ENCODE measurements around the gene CFAP20.
"Not testable (repeated sequence)": the region's sequence is repeated elsewhere in the genome, so short reads cannot be mapped to it uniquely, and the experiment has no call there.

The CFAP20 gene

DNA sequence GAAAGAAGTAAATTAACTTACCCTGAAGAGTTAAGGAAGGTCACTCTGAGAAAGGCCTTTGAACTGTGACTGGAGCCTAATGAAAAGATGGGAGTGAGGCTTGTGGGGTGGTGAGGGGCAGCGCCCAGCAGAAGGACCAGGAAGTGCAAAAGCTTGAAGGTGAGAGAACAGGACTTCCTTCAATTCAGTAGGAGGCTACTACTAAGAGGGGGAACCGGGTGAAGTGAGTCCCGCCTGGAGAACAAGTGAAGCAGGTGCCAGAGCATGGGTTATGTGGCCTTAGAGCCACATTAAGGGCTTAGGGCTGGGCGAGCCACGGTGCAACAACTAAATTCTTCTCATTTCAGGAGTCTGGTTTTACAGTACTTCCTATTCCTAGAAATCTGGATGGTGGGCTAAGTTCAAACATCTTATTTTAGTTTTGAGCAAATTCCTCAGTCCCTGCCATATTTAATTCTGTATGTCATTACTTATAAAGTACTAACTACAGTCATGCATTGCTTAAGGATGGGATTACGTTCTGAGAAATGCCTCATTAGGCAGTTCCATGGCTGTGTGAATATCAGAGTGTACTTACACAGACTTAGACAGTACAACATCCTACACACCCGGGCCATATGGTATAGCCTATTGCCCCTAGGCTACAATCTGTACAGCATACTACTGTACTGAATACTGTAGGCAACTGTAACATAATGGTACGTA, 5.1 kb downstream of the CFAP20 start:
- no peak for DNase-seq

DNA sequence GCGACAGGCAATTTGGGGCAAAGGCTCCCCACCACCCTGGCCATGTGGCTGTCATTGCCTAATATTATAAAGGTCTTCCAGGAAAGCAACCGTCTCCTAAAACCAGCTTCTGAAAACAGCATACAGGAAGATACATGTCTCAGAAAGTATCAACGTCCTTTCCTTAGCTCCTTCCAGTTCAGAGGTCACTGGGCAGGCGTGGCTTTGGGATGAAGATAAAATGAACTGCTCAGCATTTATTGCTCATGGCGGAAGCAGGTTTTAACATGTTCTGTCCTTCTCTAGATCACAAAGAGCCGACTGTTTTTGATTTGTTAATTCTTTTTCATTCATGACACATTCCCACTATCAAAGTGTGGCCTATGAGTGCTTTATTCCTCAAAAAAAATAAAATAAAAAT, 8.0 kb downstream of the CFAP20 start:
- no peak for DNase-seq

DNA sequence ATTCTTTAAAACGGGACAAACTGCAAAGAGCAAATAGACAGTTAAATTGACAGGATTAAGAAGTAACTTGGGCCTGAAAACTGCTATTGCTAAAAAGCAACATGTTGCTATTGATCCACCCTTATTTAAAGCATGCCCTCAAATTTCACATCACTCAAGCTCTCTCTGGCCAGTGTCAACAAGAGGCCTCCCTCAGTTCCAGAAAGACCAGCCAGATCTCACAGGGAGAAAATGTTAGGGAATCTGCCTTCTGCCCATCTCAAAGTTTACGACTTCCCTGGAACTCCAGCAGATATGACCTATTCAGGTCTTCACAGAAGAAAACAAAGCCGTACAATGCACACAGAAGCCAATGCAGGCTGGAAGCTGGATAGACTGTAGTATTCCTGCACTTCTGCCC, 8.9 kb downstream of the CFAP20 start:
- no peak for DNase-seq

DNA sequence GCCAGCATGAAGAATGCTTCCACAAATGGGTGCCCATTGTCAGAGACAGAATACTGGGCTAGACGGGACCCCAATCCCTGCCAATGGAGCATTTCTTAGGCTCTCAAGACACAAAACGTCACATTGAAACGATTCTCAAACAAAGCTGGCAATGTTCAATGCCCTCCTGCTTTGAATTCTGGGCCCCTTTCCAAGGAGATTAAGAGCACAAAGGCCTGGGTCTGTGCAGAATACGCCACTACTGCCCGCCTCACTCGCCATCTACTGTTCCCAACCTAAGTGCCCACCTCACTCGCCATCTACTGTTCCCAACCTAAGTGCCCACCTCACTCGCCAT, 9.7 kb downstream of the CFAP20 start:
- DNase-seq: no peak

DNA sequence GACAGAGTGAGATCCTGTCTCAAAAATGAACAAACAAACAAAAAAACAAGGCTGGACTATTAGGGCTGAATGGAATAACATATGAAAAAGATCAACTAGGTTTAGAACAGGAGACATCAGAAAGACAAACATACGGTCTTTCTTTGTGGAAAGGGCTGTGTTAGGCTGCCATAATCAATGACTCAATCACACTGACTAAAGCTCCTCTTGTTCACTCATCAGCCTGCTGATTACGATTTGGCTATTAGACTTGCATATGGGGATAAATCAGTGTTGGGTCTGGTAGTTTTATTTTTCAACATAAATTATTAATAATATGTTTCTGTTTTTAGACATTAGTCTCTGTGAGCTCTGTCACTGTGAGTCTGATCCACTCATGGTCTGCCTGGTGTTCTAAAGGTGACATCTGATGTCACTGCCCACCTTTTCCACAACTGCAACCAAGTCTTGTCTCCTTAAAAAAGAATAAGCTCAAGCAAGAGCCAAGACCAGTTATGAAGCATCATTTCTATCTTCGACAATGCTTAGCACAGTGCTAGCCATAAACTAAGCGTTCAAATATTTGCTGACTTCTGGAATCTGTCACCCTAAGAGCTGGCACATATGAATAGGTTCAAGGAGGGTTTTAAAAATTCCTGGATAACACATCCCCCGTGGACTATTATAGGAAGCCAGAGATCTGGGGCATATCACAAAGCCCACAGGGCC, 10.2 kb downstream of the CFAP20 start:
- DNase-seq: no peak

DNA sequence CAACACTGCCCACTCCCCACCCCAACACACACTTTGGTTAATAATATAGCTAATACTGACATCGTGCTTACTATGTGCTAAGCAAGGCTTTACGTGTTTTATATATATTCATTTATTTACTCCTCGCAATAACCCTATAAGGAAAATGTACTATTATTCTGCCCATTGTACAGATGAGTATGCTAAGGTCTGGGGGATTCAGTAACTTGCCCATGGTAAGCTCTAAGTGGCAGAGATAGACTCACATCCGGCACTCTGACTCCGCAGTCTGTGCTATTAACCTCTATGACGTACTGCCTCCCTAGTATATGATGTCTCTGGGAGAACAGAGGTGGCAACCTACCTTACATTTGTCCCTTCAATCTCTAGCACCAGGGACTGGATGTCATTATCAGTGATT, 12.7 kb downstream of the CFAP20 start:
- DNase-seq: no peak

DNA sequence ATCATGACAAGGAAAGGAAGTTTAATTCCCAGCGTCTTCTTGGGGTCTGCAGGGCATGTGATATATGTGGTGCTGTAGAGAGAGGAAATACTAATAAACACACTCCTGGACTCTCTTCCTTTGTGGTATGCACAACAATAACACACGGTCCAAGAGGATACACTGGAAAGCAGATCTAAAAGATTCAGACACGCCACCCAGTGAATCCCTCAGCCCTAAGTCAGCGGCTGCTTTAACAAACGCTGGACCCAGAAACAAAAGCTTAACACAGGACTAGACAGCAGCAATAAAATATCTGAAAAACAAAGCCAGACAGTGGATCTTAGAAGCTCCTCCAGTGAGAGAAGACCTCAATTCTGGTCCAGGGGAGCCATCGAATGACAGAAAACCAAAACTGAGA, 13.1 kb downstream of the CFAP20 start:
- DNase-seq: no peak

DNA sequence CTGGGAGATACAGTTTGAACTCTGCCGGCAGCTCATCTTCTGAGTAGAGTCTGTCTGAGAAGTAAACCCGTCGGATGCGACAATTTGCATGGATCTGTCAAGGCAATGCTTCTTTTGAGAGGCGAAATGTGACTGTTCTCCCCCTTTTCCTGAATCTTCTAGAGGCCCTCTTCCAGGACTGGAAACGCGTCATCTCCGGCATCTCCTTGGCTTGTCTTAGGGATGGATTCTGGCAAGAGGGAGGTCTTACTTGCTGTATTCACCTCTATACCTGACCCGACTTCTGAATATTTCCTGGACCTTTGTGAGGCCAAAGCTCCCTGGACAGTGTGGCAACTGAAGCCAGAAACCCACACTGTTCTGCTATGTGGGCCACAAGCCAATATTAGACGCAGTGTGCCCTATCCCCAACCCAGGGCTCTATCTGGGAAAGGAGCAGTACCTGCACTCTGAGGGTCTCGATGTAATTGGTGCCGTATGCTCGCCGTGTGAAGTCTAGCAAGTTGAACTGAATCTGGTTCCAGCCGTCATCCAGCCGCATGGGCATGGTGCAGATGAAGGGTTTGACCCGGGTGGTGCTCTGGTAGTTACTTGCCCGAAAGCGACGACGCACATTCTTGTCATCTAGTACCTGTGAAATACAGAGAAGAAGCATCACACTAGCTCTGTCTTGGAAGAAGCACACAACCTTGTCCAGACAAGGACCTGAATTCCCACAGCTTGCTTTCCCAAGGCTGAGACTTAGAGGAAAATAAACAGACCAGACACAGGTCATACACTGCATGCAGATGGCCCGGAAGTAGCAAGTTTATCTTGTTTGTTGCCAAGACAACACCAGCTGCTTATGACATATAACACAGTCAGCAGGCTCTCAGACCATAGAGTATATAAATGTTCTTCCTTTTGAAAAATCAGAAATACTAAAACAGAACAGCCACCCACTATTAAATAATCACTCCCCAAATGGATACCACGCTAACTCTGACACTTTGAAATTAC, 14.1 kb downstream of the CFAP20 start:
- DNase-seq: no peak

DNA sequence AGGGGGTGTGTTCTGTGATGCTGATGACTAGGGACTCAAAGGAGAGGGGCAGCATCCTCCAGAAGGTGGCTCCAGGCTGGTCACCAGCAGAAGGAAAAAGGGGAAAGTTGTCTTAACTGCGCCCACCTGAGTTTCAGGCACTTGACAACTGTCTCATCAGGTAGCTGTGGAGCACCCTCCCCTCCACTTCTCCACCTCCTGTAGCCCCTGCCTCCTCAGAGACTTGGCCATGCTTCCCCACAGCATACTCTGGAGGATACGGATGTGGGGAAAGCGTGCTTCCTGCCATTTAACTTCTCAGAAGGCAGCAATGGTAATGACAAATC, 17.9 kb downstream of the CFAP20 start:
- no peak for DNase-seq

DNA sequence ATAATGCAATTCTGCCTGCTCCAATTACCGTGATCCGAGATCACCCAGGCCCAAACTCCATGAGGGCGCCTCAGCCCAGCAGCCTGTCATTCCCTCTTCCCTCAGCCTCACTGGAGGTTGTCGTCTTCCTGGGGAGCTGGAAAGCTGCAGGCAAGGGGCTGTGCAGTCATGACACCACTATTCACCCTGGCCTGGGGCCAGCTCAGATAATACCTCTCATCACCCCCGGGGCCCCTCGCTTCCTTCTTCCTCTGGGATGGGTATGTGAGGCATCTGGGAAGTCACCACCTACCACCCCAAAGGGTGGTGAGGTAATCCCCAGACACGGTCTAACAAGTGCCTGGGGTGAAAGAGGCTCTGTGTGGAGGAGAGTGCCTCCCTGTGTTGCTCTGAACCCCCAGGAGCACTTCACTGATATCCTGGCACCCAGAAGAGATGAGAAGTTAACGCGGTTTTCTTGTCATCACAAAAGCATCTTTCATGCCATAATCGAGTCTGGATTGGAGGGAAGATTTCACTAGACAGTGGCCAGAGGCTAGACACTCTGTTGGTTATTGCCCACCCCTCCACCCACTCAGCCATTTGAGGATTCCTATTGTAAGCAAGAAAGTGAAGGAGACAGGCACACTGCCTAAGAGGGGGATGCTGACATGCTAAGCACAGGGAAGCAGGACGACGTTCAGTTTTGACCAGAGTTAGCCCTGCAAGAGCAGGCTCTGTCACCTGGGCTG, 18.4 kb downstream of the CFAP20 start:
- no peak for DNase-seq

DNA sequence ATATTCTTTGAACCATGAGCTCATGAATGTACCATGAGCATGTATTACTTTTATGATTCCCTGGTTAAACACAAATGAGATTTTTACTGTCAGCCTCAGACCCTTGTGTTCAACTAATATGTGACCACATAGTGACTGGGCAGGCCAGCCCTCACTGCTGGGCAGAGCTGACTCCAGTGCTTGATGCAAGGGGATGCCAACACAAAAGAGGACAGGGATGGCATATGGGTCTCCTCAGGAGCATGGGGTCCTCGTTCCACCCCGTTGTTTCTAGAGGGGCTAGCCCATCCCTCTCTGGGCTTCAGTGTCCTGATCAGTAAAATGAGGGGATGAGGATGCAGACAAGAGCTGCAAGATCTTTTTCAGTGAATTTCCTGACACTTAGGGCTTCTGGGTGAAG, 19.3 kb downstream of the CFAP20 start:
- no peak for DNase-seq

DNA sequence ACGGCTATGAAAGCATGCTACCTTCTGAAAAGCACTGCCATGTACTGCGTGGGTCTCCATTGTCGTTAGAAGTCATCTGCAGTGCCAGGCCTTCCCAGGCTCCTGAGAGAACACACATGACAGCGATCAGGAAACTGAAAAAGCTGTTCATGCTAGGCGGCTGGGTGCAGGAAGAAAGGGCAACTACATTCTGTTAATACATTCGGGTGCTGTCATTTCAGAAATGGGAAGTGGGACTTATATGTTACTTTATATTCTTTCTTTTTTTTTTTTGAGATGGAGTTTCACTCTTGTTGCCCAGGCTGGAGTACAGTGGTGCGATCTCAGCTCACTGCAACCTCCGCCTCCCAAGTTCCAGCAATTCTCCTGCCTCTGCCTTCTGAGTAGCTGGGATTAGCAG, 19.9 kb downstream of the CFAP20 start:
- peak in 1 of 2 donors; percentile 61 for DNase-seq

DNA sequence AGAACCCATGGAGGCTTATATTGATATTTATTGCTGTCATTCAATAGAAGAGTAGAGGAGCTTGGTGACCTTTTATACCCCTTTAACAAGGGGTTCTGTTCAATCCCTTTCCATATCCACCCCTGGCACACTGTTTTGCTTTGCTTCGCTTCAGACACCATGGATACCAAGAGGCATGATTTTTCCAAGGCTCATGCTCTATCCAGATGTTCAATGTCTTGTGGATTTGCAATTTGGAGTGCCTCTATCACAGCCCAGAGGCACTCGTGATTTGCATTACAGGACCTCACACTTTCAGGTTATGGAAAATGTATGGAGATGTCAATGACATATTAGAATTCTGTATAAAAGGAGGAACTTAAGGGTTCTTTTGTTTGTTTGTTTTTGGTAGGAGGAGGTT, 21.5 kb downstream of the CFAP20 start:
- no peak for DNase-seq

DNA sequence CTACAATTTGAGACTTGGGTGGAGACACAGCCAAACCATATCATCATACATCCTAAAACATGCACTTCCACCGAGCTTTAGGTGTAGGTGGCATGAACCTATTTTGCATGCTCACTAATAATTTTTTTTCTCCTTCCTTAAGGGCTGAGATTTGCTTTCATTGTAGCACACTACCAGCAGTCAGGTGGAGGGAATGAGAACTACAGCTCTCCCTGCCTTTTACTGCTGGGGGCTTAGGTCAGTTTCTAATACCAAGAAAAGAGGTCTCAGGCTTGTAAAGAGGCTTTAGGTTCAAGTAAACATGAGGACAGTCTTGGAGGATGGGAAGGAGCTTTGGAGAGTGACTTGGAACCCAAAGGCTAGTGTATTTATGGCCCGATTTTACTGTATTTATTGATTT, 22.0 kb downstream of the CFAP20 start:
- no peak for DNase-seq

DNA sequence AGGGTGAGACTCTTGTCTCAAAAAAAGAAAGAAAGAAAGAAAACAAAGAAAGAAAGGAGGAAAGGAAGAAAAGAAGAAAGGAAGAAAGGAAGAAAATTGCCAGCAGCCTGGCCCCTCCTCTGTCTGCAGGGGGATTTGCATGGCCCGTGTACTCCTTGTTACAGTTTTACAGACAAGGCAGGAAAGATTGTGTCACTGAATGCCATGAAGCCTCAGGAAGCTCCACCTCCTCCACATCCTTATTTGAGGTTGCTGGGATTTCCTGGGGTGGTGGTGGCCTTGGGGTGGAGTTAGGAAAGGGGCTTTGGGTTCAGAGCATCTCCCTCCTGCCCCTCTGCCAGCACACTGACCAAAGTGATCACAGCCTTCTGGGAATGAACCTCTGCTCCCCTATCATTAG, 23.6 kb downstream of the CFAP20 start:
- DNase-seq: peak in 1 of 2 donors; percentile 41

DNA sequence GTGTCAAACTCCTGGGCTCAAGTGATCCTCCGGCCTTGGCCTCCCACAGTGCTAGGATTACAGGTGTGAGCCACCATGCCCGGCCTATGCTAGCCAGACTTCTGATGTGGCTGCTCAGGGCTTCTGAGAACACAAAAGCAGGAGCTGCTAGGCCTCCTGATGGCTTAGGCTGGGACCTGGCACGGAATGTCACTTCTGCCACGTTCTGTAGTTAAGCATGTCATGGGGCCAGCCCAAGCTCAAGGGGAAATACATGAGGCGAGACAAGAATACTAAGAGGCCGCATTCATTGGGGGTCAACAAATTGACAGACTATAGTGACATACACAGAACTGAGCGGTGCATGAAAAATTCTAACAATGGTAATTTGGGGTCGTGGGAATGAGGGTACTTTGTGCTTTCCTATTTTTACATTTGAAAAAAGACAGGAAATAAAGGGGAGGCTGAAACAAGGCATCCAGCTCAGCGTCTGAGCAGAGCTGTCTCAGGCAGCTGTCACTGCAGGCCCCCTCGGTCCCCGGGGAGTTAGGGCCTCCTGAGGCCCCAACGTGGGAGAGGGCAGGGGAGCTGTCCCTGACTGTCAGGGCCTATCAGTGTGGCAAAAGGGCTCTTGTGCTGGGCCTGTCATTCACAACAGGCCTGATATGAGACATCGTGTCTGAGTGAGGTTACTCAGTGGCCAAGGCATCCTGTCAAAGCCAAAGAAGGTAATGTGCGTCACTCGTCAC, 26.4 kb downstream of the CFAP20 start:
- no peak for DNase-seq

DNA sequence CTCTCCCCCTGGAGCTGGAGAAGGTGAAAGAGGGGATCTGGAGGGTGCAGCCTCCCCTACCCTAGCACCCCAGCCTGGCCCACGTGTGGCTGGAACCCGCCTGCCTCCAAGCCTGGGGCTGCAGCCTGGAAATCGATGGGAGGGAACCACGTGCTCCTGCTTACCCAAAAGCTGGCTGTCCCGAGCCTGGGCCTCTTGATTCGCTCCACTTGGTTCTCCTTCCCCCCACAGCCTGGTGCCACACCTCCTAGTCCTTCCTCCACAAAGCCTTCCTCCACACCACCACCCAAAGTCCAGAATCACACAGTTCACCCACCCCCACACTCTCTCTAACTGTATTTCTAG, 29.3 kb downstream of the CFAP20 start:
- DNase-seq: no peak

DNA sequence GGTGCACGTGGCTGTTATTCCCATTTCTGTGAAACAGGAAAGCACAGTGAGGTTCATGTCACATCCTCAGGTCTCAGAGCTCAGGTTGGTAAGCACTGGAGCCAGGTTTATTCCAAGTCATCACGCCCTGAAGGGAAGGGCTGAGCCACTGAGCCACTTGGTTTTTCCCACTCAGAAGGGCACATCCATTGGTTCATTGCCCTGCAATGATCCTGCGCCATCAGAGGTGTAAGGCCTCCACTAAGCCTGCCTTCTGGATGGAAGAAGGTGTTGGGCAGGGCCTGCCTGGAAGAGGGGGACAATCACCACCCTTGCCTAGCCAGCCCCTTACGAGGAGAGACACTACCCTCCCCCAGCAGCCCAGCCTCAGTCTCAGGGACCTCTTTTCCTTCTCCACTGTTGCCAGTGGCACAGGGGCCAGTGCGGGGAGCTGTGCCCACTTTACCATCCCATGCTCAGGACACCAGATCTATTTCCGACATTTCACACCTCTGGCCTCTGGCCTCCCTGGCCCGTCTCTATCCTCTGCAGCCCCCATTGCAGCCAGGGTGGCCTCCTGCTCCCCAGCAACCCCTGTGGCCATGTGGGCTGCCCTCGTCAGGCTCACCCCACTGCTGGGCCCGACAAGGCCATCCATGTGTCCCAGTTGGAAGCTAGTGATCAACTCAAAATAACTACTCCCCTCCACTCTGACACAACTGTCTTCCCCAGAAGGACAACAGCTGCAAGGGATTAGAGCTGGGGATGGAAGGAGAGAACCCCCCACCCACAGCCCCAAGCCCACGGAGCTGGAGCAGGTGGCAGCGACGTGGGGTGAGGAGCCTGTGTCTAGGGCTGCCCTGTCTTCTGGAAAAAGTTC, 29.9 kb downstream of the CFAP20 start:
- DNase-seq: no peak

DNA sequence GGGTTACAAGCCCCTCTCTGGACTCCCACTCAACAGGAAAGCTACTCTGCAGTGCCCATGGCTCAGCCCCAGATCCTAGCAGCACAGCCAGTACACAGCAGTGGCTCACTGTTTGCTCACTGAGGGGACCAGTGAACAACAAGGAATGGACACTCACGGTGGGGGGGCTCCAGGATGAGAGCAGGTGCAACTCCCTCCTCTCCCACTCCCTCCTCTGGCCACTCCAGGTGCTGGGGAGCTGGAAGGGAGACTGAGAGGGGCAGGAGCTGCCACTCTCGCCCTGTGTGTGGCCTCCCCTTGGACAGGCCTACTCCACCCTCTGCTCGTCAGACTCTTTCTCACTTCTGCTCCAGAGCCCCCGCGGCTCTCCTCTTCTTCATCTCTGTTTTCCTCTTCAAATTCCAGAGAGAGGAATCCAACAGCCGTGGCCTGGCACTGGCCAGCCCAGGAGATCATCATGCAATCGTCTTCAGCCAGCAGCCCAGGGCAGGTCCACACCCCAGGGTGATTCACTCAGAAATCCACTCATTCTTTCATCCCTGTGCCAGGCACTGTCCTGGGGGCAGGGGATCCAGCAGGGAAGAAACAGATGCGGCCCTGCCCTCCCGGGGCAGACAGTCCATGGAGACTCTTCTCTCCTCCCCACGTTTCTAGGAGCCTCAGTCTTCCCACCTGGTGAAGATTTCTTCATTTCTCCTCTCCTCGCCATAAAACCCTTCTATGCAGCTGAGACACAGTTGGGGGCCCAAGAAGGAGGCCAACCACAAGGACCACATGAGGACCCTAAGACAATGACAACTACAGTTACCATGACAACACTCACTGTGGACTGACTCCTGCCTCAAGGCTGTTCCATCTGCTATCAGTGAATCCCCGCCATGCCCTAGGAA, 30.7 kb downstream of the CFAP20 start:
- no peak for DNase-seq

DNA sequence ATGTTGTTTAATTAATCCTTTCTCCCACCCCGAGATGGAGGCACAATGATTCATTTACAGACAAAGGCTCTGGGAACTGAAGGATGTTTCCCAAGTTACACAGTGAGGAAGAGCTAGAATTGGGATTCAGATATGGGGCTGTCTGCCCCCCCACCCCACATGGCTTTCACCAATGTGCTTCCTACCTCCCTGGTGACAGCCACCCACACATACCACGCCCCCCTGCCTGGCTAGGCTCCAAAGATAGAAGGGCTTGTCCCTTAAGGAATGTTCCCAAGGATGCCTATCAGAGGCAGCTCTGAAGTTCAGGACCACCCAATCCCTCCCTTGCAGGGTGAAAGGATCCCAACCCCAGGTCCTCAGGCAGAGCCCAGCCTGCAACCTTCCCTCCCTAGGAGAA, 32.9 kb downstream of the CFAP20 start:
- no peak for DNase-seq

DNA sequence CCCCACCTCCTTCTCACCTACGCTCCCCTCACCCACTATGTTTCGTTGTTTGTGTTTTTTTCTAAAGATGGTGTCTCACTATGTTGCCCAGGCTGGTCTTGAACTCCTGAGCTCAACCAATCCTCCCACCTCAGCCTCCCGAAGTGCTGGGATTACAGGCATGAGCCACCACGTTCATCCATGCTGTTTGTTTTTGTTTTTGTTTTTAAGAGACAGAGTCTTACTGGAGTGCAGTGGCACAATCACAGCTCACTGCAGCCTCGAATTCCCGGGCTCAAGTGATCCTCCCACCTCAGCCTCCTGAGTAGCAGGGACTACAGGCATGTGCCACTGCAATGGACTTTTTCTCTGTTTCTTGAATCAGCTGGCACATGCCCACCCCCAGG, 33.6 kb downstream of the CFAP20 start:
- not testable (repeated sequence) for DNase-seq
